ENCODE measurements around the gene CRIP2.

The CRIP2 gene

DNA sequence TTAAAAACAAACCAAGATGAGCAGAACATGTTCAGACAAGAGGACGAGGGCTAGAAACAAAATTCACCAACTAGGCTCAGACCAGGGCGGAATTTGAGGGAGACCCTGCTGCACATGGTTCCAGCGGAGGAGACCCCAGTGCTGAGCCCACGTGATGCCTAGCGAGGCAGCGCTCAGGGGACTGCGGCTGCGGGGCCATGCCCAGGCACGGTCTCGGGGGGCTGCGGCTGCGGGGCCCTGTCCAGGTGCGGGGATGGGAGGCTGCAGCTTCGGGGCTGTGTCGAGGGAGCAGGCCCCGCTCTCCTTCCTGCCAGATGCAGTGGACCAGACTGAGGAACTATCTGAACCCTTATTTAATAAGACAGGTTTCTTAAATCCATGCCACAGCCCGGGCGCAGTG lies 12.7 kb upstream of the CRIP2 start:
- DNase-seq (ENCODE audit: low read depth in 2 of 2) = no peak

- DNase-seq (ENCODE audit: low read depth in 2 of 2) = no peak
These were observed 10.1 kb upstream of the CRIP2 start for GRCh38 chr14:105464501-105464900.

- DNase-seq (ENCODE audit: low read depth in 2 of 2) = no peak
These were observed 9.2 kb upstream of the CRIP2 start for GRCh38 chr14:105465209-105466031.

- DNase-seq (ENCODE audit: low read depth in 2 of 2) = no peak
These were observed 7.9 kb upstream of the CRIP2 start for GRCh38 chr14:105466531-105467248.

GRCh38 chr14:105467249-105467941 lies 7.2 kb upstream of the CRIP2 start:
- DNase-seq (ENCODE audit: low read depth in 2 of 2) = no peak

DNA sequence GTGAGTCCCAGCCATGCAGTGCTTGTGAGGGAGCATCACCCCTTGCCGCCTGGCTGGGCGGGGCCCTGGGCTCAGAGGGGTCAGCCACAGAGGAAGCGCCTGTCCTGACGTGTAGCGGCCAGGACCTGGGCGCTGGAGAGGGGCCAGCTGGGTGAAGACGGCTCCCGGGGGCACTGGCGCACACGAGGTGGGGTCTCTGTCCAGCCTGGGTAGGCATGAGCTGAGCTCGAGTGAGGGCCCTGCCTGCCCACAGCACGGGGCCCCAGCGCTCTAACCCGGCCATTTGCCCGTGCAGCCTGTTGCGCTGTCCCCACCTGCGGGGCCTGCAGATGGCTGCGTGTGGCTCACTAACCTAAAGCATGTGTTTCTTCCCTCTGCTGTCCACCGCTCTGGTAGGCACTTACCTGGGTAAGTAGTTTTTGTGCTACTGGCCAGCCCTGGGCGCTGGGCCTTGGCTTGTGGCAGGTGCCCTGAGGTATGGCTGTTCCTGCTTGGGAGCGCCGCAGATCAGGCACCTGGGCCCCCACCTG lies 6.6 kb upstream of the CRIP2 start:
- no peak for DNase-seq (ENCODE audit: low read depth in 2 of 2)

DNA sequence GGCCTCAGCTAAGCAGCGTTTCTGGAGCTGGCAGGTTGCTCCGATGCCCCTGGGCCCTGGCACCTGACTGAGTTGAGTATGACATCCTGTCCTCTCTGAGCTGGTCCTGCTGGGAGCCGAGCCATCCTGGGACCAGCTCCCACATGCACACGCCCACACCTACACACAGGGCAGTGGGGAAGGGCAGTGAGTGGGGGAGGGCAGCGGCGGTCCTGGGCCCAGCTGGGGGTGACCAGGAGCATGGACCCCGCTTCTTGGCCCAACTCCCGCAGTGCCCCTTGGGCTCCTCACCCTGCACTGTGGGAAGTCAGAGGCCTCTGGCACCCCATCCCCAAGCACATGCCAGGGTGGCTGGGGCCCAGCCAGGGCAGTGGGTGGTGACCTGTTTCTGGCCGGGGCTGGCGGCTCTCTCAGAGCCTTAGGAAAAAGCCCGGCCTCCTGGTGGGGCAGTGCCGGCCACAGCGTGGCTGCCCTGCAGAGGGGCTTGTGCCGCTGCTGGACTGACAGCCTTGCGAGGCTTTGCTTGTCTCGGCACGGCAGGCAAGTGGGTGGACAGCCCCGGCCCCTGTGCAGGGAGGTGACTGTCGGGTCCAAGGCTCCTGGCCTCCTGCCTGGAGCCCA lies 5.9 kb upstream of the CRIP2 start:
- no peak for DNase-seq (ENCODE audit: low read depth in 2 of 2)

DNA sequence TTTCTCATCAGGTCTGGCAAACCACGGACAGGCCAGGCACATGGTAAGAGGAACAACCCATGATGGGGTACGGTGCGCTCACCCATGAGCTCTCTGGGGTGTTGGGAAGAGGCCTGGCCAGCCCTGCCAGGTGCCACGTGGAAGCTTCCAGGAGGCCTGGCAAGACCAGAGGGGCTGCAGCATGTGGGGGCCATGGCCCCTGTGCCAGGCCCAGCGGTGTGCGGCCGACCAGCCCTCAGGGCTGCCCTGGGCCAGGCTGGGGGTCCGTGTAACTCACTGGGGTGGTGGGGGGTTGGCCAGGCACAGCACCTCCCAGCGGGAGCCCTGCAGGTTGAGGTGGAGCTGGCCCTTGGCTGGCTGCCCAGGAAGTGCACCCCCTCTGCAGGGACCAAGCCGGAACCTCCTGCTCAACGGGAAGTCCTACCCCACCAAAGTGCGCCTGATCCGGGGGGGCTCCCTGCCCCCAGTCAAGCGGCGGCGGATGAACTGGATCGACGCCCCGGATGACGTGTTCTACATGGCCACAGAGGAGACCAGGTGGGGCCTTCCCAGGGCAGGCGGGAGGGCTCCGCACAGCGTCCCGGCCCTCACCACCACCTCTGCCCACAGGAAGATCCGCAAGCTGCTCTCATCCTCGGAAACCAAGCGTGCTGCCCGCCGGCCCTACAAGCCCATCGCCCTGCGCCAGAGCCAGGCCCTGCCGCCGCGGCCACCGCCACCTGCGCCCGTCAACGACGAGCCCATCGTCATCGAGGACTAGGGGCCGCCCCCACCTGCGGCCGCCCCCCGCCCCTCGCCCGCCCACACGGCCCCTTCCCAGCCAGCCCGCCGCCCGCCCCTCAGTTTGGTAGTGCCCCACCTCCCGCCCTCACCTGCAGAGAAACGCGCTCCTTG lies 4.9 kb upstream of the CRIP2 start:
- DNase-seq (ENCODE audit: low read depth in 2 of 2) = no peak

DNA sequence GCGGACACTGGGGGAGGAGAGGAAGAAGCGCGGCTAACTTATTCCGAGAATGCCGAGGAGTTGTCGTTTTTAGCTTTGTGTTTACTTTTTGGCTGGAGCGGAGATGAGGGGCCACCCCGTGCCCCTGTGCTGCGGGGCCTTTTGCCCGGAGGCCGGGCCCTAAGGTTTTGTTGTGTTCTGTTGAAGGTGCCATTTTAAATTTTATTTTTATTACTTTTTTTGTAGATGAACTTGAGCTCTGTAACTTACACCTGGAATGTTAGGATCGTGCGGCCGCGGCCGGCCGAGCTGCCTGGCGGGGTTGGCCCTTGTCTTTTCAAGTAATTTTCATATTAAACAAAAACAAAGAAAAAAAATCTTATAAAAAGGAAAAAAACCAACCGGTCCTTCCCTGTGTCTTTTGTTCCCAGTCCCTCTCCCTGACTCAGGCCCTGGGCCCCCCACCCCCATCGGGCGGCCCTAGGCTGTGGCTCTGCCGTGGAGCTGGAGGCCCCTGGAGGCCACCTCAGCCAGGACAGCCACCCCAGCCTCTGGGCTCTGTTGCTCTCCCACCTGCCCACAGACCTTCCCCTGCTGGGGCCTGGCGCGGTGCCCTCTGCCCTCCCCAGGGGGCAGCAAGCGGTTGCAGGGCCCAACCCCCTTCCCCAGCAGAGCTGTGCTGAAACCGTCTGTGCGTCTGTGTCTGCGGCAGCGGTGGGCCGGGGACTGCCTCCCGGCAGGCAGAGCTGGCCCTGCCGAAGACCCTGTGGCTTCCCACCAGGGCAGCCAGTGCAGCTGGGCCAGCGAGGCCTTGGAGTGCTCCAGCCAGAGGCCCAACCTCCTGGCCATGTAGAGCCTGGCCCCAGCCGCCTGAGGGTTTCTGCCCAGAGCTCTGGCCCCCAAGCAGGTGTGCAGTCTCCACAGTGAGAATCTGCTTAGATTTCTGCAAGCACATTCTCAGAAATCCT lies 4.0 kb upstream of the CRIP2 start:
- no peak for DNase-seq (ENCODE audit: low read depth in 2 of 2)

DNA sequence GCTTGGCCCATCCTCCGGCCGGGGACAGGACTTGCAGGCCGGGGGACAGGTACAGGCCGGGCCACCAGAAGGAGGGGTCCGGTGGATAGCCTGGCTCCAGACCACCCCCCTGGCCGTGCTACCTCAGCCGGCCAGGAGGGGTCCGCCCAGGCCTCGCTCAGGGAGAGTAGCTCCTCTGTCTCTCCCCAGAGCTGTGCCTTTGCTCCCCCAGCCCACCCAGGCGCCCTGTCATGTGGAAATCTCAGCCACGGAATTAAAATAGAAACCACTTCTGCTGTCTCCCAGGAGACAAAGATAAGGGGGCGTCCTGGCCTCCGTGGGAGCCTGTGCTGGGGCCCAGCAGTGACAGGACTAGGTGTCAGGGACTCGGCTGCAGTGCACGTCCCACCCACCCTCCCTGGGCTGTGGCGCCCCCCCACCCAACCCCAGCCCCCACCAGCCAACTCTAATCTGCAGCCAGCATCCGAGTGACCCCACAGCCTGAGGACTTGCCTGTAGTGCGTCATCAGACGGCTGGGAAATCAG lies 3.3 kb upstream of the CRIP2 start:
- DNase-seq (ENCODE audit: low read depth in 2 of 2) = no peak

- no peak for DNase-seq (ENCODE audit: low read depth in 2 of 2)
These were observed 2.7 kb upstream of the CRIP2 start for GRCh38 chr14:105471823-105472485.

- no peak for DNase-seq (ENCODE audit: low read depth in 2 of 2)
These were observed 2.1 kb upstream of the CRIP2 start for GRCh38 chr14:105472486-105472991.

GRCh38 chr14:105473033-105473676 lies 1.5 kb upstream of the CRIP2 start:
- no peak for DNase-seq (ENCODE audit: low read depth in 2 of 2)

DNA sequence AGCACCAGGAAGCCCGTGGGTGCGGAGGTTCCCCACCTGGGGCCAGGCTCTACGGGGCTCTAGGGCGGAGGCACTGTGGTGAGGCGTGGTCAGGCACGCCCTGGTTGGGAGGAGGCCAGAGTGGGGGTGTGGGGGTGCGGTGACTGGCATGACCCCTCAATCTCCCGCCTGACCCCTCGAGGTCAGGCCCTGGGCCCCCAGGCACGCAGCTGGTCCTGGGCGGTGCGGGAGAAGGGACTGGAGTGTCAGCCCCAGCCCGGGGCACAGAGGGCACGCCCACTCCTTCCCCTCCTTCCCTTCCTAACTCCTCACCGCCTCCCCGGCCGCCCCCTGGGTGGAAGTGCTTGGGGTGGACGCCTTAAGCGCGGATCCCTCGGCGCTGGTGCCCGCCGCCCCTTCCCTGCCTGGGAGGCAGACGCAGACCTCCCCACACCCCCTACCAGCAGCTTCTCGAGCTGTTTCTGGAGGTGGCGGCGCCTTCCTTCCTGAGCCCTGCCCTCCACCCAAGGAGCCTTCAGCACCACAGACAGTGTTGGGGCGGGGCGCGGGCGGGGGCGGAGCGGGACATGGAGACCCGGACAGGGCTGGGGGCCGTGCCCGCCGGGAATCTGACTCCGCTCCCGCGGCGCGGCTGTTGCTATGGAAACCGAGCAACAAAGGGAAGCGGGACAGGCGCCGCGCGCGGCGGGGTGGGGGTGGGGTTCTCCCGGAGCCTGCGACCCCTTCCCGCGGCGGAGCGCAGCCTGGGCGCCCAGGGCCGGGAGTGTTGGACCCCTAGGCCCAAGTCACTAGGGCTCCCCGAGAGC lies 741 bp upstream of the CRIP2 start:
- peak in 1 of 2 donors; percentile 62 for DNase-seq (ENCODE audit: low read depth in 2 of 2)

DNA sequence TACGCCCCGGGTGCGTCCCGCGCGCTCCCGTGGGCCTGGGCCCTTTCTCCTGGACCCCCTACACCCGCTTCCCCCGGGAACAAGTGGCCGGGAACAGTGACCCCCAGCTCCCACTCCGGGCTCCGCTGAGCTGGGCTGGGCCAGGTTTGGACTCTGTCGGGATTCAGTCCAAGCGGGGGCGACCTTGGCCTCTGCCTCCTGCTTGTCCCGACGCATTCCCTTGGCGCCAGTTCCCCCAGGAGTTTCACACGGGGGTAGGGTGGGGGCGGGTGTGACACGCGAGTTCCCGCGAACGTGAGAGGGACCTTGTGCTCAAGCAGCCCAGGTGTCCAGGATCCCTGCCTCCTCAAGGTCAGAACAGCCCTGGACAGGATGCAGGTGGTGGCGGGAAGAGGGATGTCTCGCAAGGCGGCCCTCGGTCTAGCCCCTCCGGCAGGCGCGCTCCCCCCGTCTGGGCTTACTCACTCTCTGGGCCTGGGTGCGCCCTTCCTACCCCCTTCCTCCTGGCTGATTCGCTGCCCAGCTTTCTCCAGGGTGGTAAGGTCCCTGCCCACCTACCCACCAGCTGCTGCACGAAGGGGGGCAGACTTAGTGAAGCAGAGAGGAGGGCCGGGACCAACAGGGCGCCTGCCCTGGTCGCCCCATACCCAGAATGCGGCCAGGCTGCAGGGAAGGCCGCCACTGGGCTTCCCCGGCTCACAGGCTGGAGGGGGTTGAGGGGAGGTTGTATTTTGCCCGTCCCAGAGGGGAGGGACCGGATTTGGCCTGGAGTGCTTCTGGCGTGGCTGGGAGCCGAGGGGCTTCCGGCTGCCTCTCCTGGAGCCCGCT lies 862 bp downstream of the CRIP2 start:
- no peak for DNase-seq (ENCODE audit: low read depth in 2 of 2)

GRCh38 chr14:105476097-105476830 lies 1.6 kb downstream of the CRIP2 start:
- DNase-seq (ENCODE audit: low read depth in 2 of 2) = no peak
